Mesendoderm (in vitro differentiated cells): ENCODE measurements around the gene GATAD1.

Source experiments
- DNase-seq: peaks from one replicate; pipeline ENCODE4 v3.0.0; 2013
- H2AK5ac ChIP-seq: 2 replicates; pipeline ENCODE4 v1.6.1; 2013; ENCODE audit warnings: low read length, inconsistent platforms
- H2BK120ac ChIP-seq: 2 replicates; pipeline ENCODE4 v1.6.1; 2013; ENCODE audit warnings: low read depth, mild to moderate bottlenecking, low read length, moderate library complexity, mixed read lengths
- H2BK15ac ChIP-seq: replicated peaks from 2 replicates; pipeline ENCODE4 v1.6.1; 2013; ENCODE audit warnings: low read depth, mild to moderate bottlenecking, moderate library complexity
- H2BK5ac ChIP-seq: 2 replicates; pipeline ENCODE4 v1.6.1; 2013; ENCODE audit warnings: low read length, inconsistent platforms
- H3K18ac ChIP-seq: 2 replicates; pipeline ENCODE4 v1.6.1; 2013; ENCODE audit warnings: mild to moderate bottlenecking, low read length, mixed read lengths
- H3K23ac ChIP-seq: one replicate; pipeline ENCODE4 v1.6.1; 2013; ENCODE audit warnings: low read length
- H3K27ac ChIP-seq: 2 replicates; pipeline ENCODE4 v1.5.1; 2013; ENCODE audit warnings: low read depth, mild to moderate bottlenecking, inconsistent platforms, low read length, moderate library complexity
- H3K27me3 ChIP-seq: 2 replicates; pipeline ENCODE4 v1.6.1; 2013; ENCODE audit warnings: low read length, control low read depth, mild to moderate bottlenecking, inconsistent platforms; ENCODE audit not compliant: insufficient read depth, poor library complexity
- H3K36me3 ChIP-seq: 2 replicates; pipeline ENCODE4 v1.6.1; 2013; ENCODE audit warnings: low read length, inconsistent platforms; ENCODE audit not compliant: control insufficient read depth, insufficient read depth
- H3K4ac ChIP-seq: one replicate; pipeline ENCODE4 v1.6.1; 2013; ENCODE audit warnings: low read depth, mild to moderate bottlenecking, low read length, moderate library complexity
- H3K4me1 ChIP-seq: 2 replicates; pipeline ENCODE4 v1.6.1; 2013; ENCODE audit warnings: low read depth, low read length, inconsistent platforms; ENCODE audit not compliant: control insufficient read depth
- H3K4me2 ChIP-seq: 2 replicates; pipeline ENCODE4 v1.6.1; 2013; ENCODE audit warnings: low read length
- H3K4me3 ChIP-seq: 2 replicates; pipeline ENCODE4 v1.5.1; 2013; ENCODE audit warnings: mild to moderate bottlenecking, low read length
- H3K56ac ChIP-seq: one replicate; pipeline ENCODE4 v1.6.1; 2013; ENCODE audit warnings: low read length
- H3K79me1 ChIP-seq: 2 replicates; pipeline ENCODE4 v1.6.1; 2013; ENCODE audit warnings: low read length, inconsistent platforms
- H3K79me2 ChIP-seq: 2 replicates; pipeline ENCODE4 v1.6.1; 2013; ENCODE audit warnings: mild to moderate bottlenecking, low read length; ENCODE audit not compliant: control insufficient read depth, insufficient read depth
- H3K9ac ChIP-seq: 2 replicates; pipeline ENCODE4 v1.6.1; 2013; ENCODE audit warnings: low read length, inconsistent platforms
- H4K5ac ChIP-seq: one replicate; pipeline ENCODE4 v1.6.1; 2013; ENCODE audit warnings: low read length
- H4K8ac ChIP-seq: one replicate; pipeline ENCODE4 v1.6.1; 2013; ENCODE audit warnings: low read depth, mild to moderate bottlenecking, control low read depth, low read length, moderate library complexity
- WGBS: extraction: QIAGEN DNeasy Blood & Tissue Kit; methylation state at CpG from one replicate; pipeline ENCODE4 v1.1.7; 2013; ENCODE audit warnings: low lambda C conversion rate, missing lambda C conversion rate; ENCODE audit not compliant: insufficient coverage; ENCODE audit errors: extremely low coverage; 5-methylcytosine and 5-hydroxymethylcytosine counted together

Gene GATAD1

DNA sequence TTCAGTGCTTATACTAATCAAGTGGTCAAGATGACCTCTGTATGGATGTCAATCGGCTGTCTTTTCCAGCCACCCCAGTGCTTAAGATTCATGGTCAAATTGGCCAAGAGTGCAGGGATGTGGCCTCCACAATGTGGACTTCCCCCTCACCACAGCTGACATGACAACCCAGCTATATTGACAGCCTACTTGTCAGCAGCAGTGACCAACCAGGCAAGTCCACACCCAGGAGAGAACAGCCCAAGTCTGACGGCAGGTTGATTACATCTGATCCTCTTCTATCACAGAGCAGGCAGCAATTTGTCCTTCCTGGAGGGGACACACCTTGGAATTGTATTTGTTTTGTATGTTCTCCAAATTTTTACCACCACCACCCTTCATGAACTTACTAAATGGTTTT is 38.7 kb downstream of the GATAD1 start:
- no peak overlapping the region for H3K23ac ChIP-seq
- H2BK5ac ChIP-seq, result no peak overlapping the region
- no peaks in the 10 kb centered on the region for H3K79me1 ChIP-seq
- no peak overlapping the region for H2AK5ac ChIP-seq
- H2BK15ac ChIP-seq, result no peak overlapping the region
- no peak overlapping the region for H4K8ac ChIP-seq
- WGBS, result no CpG with 5 or more reads among the region's 2 CpGs
- H3K18ac ChIP-seq, result no peak overlapping the region
- H3K56ac ChIP-seq, result no peak overlapping the region
- H3K4ac ChIP-seq, result no peak overlapping the region
- DNase-seq, result no peak
- H4K5ac ChIP-seq, result no peak overlapping the region
- no peak overlapping the region for H3K4me3 ChIP-seq
- H3K27me3 ChIP-seq, result no peaks in the 10 kb centered on the region
- no peaks in the 10 kb centered on the region for H3K36me3 ChIP-seq
- no peak overlapping the region for H3K27ac ChIP-seq
- no peak overlapping the region for H2BK120ac ChIP-seq
- H3K79me2 ChIP-seq, result no peaks in the 10 kb centered on the region
- peaks cover 2% of the 10 kb centered on the region for H3K4me1 ChIP-seq
- no peak overlapping the region for H3K9ac ChIP-seq
- no peak overlapping the region for H3K4me2 ChIP-seq

- H3K36me3 ChIP-seq, result no peaks in the 10 kb centered on the region
- no peak overlapping the region for H2BK15ac ChIP-seq
- no peak for DNase-seq
- H3K4me2 ChIP-seq, result no peak overlapping the region
- no peak overlapping the region for H3K9ac ChIP-seq
- no peak overlapping the region for H3K18ac ChIP-seq
- no peak overlapping the region for H3K27ac ChIP-seq
- peaks cover 2% of the 10 kb centered on the region for H3K4me1 ChIP-seq
- H3K79me1 ChIP-seq, result no peaks in the 10 kb centered on the region
- no peak overlapping the region for H3K23ac ChIP-seq
- no peak overlapping the region for H3K4ac ChIP-seq
- H3K4me3 ChIP-seq, result no peak overlapping the region
- no peak overlapping the region for H4K5ac ChIP-seq
- no peaks in the 10 kb centered on the region for H3K27me3 ChIP-seq
- H3K79me2 ChIP-seq, result no peaks in the 10 kb centered on the region
- no peak overlapping the region for H3K56ac ChIP-seq
- no peak overlapping the region for H2BK5ac ChIP-seq
- no peak overlapping the region for H4K8ac ChIP-seq
- no peak overlapping the region for H2BK120ac ChIP-seq
- H2AK5ac ChIP-seq, result no peak overlapping the region
Observed at GRCh38 chr7:92487804-92488203, 40.5 kb downstream of the GATAD1 start.

- Histone ChIP-seq H3K4me2 (no peak overlapping the region), H3K36me3 (no peaks in the 10 kb centered on the region), H3K27me3 (no peaks in the 10 kb centered on the region), H3K79me1 (no peaks in the 10 kb centered on the region), H3K4ac (no peak overlapping the region), H3K27ac (no peak overlapping the region), H2AK5ac (no peak overlapping the region), H3K23ac (no peak overlapping the region), H2BK15ac (no peak overlapping the region), H3K4me1 (no peaks in the 10 kb centered on the region), H2BK120ac (no peak overlapping the region), H3K18ac (no peak overlapping the region), H3K4me3 (no peak overlapping the region), H3K9ac (no peak overlapping the region), H3K56ac (no peak overlapping the region), H4K8ac (no peak overlapping the region), H2BK5ac (no peak overlapping the region), H4K5ac (no peak overlapping the region), H3K79me2 (no peaks in the 10 kb centered on the region)
- peak; percentile 7 for DNase-seq
- WGBS, result no CpG with 5 or more reads among the region's 1 CpG
Observed at GRCh38 chr7:92489634-92490033, 42.4 kb downstream of the GATAD1 start.

DNA sequence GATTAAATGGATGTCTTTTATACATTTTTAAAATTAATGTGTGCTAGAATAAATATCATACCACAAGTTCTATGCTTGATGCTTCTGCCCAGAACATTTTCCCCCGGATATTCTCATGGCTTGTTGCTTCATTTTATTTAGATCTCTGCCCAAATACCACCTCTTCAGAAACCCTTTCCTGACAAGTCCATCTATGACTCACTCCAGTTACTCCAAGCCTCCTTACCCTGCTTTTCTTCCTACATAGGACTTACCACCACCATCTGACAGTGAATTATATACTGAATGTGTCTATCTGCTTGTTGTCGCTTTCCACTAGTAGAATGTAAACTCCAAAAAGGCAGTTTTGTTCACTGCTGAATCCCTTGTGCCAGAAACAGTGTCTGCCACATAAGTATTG is 49.6 kb downstream of the GATAD1 start:
- H2AK5ac ChIP-seq, result no peak overlapping the region
- no peaks in the 10 kb centered on the region for H3K79me2 ChIP-seq
- H3K4me3 ChIP-seq, result no peak overlapping the region
- H3K4ac ChIP-seq, result no peak overlapping the region
- no peak overlapping the region for H3K27ac ChIP-seq
- no peak overlapping the region for H3K56ac ChIP-seq
- no peak overlapping the region for H2BK15ac ChIP-seq
- H3K9ac ChIP-seq, result no peak overlapping the region
- DNase-seq, result no peak
- no peak overlapping the region for H4K5ac ChIP-seq
- H2BK120ac ChIP-seq, result no peak overlapping the region
- no peak overlapping the region for H4K8ac ChIP-seq
- no peak overlapping the region for H3K23ac ChIP-seq
- H3K18ac ChIP-seq, result no peak overlapping the region
- no peaks in the 10 kb centered on the region for H3K4me1 ChIP-seq
- no CpG with 5 or more reads among the region's 2 CpGs for WGBS
- no peaks in the 10 kb centered on the region for H3K79me1 ChIP-seq
- H3K27me3 ChIP-seq, result no peaks in the 10 kb centered on the region
- no peak overlapping the region for H2BK5ac ChIP-seq
- H3K4me2 ChIP-seq, result no peak overlapping the region
- H3K36me3 ChIP-seq, result no peaks in the 10 kb centered on the region

GRCh38 chr7:92498557-92498956 is 51.3 kb downstream of the GATAD1 start:
- no peak overlapping the region for H4K5ac ChIP-seq
- H3K18ac ChIP-seq, result no peak overlapping the region
- no peak overlapping the region for H3K27ac ChIP-seq
- no peak overlapping the region for H3K4me3 ChIP-seq
- H3K9ac ChIP-seq, result no peak overlapping the region
- no peak overlapping the region for H2AK5ac ChIP-seq
- no peak overlapping the region for H2BK15ac ChIP-seq
- DNase-seq, result no peak
- no peak overlapping the region for H2BK5ac ChIP-seq
- no peak overlapping the region for H4K8ac ChIP-seq
- H3K4me2 ChIP-seq, result no peak overlapping the region
- no peak overlapping the region for H3K4ac ChIP-seq
- H3K36me3 ChIP-seq, result no peaks in the 10 kb centered on the region
- no peaks in the 10 kb centered on the region for H3K79me2 ChIP-seq
- H3K27me3 ChIP-seq, result no peaks in the 10 kb centered on the region
- WGBS, result no CpG with 5 or more reads among the region's 2 CpGs
- H3K56ac ChIP-seq, result no peak overlapping the region
- no peak overlapping the region for H3K23ac ChIP-seq
- no peak overlapping the region for H2BK120ac ChIP-seq
- H3K4me1 ChIP-seq, result no peaks in the 10 kb centered on the region
- H3K79me1 ChIP-seq, result no peaks in the 10 kb centered on the region

GRCh38 chr7:92503767-92504166 is 56.5 kb downstream of the GATAD1 start:
- Histone ChIP-seq H3K4ac (no peak overlapping the region), H3K36me3 (no peaks in the 10 kb centered on the region), H3K79me1 (no peaks in the 10 kb centered on the region), H4K5ac (no peak overlapping the region), H2BK120ac (no peak overlapping the region), H3K27me3 (no peaks in the 10 kb centered on the region), H2AK5ac (no peak overlapping the region), H3K18ac (no peak overlapping the region), H3K23ac (no peak overlapping the region), H2BK5ac (no peak overlapping the region), H3K4me2 (no peak overlapping the region), H2BK15ac (no peak overlapping the region), H4K8ac (no peak overlapping the region), H3K4me3 (no peak overlapping the region), H3K4me1 (no peaks in the 10 kb centered on the region), H3K27ac (no peak overlapping the region), H3K56ac (no peak overlapping the region), H3K9ac (no peak overlapping the region), H3K79me2 (no peaks in the 10 kb centered on the region)
- no peak for DNase-seq
- WGBS, result no CpG with 5 or more reads among the region's 2 CpGs
